Endothelial cell of hepatic sinusoid (primary cell): ENCODE data around the gene PPP1R37.

Experiments
- in situ Hi-C: cut with HindIII; loops from 2 replicates; pipeline ENCODE4 v1.10.0; 2017; ENCODE audit warnings: low sequenced_read_pairs

The PPP1R37 gene

GRCh38 chr19:45070861-45071544 lies 22.0 kb upstream of the PPP1R37 start:
- in situ Hi-C loops = no loop called here

GRCh38 chr19:45071545-45071938 lies 21.4 kb upstream of the PPP1R37 start:
- in situ Hi-C loops = no loop called here

GRCh38 chr19:45071969-45072790 lies 20.8 kb upstream of the PPP1R37 start:
- in situ Hi-C loops = no loop called here

GRCh38 chr19:45074744-45075300 lies 18.2 kb upstream of the PPP1R37 start:
- in situ Hi-C loops = no loop called here

GRCh38 chr19:45075301-45076028 lies 17.5 kb upstream of the PPP1R37 start:
- in situ Hi-C loops = no loop called here

GRCh38 chr19:45076029-45076850 lies 16.7 kb upstream of the PPP1R37 start, which contains the start of gene ZNF296:
Gene ZNF296 (minus strand): TSS chr19:45076478. CDS start chr19:45076373, 105 bp downstream.
- in situ Hi-C loops = no loop called here

GRCh38 chr19:45076851-45077730 lies 15.9 kb upstream of the PPP1R37 start:
- in situ Hi-C loops = no loop called here

GRCh38 chr19:45078390-45079062 lies 14.5 kb upstream of the PPP1R37 start:
- in situ Hi-C loops = no loop called here

GRCh38 chr19:45079063-45079910 lies 13.7 kb upstream of the PPP1R37 start, which contains the start of gene GEMIN7:
Gene GEMIN7 (plus strand): TSS chr19:45079260. CDS start chr19:45090115, 10,855 bp downstream.
- in situ Hi-C loops = no loop called here

- in situ Hi-C loops = no loop called here
Measured at GRCh38 chr19:45079911-45080370, 13.0 kb upstream of the PPP1R37 start.

GRCh38 chr19:45082170-45082569 lies 10.8 kb upstream of the PPP1R37 start:
- in situ Hi-C loops = no loop called here

GRCh38 chr19:45086480-45086879 lies 6.5 kb upstream of the PPP1R37 start:
- in situ Hi-C loops = no loop called here

- in situ Hi-C loops = no loop called here
Measured at GRCh38 chr19:45087531-45087930, 5.4 kb upstream of the PPP1R37 start.

- in situ Hi-C loops = no loop called here
Measured at GRCh38 chr19:45090034-45090433, 2.9 kb upstream of the PPP1R37 start.

- in situ Hi-C loops = no loop called here
Measured at GRCh38 chr19:45090606-45091005, 2.4 kb upstream of the PPP1R37 start.

- in situ Hi-C loops = no loop called here
Measured at GRCh38 chr19:45091031-45091923, 1.7 kb upstream of the PPP1R37 start.

GRCh38 chr19:45094137-45094536 lies 1.2 kb downstream of the PPP1R37 start:
- in situ Hi-C loops = no loop called here
